Choroid plexus epithelial cell (primary cell): ENCODE data around the gene STARD3NL.
A peak's percentile ranks its signal among the peaks of the same experiment; 100 is the strongest.

ENCODE experiments used
- DNase-seq: peaks from one replicate; pipeline ENCODE4 v3.0.0-alpha.2; 2010; ENCODE audit warnings: low read depth
- H3K4me3 ChIP-seq: 2 replicates; pipeline ENCODE4 v1.5.1; 2011; ENCODE audit warnings: low read depth, mild to moderate bottlenecking, control low read depth, low read length, moderate library complexity
- TF ChIP-seq, protein P1 (sequence below): conservative IDR thresholded peaks from 2 replicates; pipeline ENCODE4 v1.5.1; 2011; ENCODE audit warnings: low read depth, mild to moderate bottlenecking, control low read depth, inconsistent platforms, low read length, moderate library complexity

STARD3NL gene, protein sequence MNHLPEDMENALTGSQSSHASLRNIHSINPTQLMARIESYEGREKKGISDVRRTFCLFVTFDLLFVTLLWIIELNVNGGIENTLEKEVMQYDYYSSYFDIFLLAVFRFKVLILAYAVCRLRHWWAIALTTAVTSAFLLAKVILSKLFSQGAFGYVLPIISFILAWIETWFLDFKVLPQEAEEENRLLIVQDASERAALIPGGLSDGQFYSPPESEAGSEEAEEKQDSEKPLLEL

DNA sequence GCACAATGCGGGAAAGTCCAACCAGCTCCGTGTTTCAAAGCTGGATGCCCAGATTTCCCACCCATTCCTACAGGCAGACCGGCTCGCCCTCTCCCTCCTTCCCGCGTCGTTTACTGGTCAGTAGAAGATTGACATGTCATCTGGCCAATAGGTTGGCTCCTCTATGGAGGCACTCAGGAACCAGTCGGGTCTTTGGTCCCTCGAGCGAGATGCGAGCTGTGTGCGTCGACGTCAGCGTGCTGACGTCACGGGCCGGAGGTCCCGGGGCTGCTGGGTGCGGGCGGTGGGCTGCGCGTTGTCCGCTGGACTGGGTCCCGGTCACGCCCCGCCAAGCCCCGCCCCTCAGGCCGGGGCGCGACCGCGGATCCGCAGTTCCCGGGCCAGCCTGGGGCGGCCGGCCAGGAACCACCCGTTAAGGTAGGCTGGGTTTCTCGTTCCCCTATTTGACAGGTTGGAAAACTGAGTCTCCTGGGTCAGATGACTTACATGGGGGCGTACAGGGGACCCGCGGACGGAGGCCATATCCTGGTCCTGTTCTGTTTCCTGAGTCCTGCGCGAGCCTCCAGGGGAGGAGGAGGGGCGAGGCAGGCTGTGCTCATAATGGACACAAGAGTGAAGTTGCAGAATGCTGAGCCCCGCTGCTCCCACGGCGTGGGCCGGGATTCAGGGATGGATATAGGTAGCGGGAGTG lies at the start of gene STARD3NL:
Gene STARD3NL, plus strand, starts transcription at position 242 of the 691 bp plus-strand sequence. CDS start 29,260 bp downstream, outside the sequence.
- DNase-seq: peak; percentile 100
- H3K4me3 ChIP-seq: peak within 1 kb of the TSS; percentile 73
- TF ChIP-seq, protein P1, sequence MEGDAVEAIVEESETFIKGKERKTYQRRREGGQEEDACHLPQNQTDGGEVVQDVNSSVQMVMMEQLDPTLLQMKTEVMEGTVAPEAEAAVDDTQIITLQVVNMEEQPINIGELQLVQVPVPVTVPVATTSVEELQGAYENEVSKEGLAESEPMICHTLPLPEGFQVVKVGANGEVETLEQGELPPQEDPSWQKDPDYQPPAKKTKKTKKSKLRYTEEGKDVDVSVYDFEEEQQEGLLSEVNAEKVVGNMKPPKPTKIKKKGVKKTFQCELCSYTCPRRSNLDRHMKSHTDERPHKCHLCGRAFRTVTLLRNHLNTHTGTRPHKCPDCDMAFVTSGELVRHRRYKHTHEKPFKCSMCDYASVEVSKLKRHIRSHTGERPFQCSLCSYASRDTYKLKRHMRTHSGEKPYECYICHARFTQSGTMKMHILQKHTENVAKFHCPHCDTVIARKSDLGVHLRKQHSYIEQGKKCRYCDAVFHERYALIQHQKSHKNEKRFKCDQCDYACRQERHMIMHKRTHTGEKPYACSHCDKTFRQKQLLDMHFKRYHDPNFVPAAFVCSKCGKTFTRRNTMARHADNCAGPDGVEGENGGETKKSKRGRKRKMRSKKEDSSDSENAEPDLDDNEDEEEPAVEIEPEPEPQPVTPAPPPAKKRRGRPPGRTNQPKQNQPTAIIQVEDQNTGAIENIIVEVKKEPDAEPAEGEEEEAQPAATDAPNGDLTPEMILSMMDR: peak; percentile 19

DNA sequence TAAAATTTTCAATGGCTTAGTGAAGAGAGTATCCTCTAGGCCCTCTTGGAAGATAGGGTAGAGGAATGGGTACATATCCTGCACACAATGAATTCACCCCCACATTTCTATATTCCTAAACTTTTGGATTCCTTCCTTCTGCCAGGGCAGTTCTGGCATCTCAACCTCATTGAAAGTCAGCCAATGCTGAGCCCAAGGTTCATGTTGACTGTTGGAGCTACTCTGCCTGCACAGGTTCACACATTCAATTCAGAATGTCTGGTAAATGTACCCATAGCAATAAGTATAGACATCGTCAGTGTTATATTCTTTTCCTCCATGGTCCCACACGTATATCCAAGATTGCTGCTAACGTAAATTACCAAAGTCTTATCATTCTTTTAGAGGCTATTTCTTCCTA lies 48.9 kb upstream of the STARD3NL start:
- H3K4me3 ChIP-seq: no peak overlapping the region
- TF ChIP-seq, protein P1: no peak

DNA sequence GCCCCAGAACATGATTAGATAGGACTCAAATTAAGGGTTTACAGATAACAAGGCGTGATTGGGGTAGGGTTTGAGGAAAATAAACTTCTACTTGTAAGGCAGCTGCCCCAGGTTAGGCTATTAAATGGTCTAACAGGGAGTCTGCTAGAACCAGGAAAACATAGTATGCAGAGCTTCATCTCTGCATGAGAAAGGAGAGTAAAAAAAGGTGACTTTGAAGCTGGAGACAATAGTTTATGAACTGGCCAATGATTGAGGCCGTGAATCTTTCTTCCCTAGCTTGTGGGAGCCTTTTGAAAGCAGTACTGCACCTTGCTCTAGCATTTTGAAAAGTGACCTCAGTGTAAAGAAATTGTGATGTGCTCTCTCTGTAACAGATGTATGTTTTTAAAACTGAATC lies 48.5 kb upstream of the STARD3NL start:
- TF ChIP-seq, protein P1: no peak
- no peak overlapping the region for H3K4me3 ChIP-seq
- no peak for DNase-seq

More for the DNA sequence above, 48.9 kb upstream of the STARD3NL start:
- DNase-seq: no peak

DNA sequence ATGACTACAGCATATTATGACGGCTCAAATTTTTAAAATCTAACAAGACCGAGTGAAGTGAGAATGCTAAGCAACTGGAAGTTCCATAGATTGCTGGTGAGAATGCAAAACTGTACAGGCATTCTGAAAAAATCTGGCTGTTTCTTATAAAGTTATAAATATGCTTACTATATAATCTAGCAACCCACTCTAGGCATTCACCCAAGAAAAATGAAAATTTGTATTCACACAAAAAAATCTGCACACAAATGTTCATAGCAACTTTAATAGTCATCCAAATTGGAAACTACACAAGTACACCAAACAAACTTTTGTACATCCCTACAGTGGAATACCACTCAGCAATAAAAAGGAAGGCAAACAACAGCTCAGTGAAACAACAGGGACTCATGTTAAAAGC lies 39.9 kb upstream of the STARD3NL start:
- no peak for DNase-seq
- no peak overlapping the region for H3K4me3 ChIP-seq
- TF ChIP-seq, protein P1: no peak

DNA sequence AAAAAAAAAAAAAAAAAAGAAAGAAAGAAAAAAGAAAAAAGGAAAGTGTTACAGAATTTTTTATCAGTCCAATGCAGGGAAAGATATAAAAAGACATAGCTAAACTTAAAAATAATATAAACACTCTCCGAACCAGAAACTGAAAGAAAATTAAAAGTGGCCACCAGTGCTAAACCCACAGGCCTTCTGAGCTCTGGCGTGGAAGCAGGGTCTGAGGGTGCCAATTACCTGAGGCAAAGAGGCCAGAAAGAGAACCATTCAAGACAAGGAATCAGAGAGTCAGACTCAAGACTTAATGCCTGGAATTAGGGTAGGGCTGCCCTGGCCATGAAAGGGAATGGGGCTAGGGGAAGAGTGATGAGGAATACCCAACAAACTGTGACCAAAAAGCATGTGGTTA lies 36.9 kb upstream of the STARD3NL start:
- no peak for DNase-seq
- TF ChIP-seq, protein P1: no peak
- H3K4me3 ChIP-seq: no peak overlapping the region

DNA sequence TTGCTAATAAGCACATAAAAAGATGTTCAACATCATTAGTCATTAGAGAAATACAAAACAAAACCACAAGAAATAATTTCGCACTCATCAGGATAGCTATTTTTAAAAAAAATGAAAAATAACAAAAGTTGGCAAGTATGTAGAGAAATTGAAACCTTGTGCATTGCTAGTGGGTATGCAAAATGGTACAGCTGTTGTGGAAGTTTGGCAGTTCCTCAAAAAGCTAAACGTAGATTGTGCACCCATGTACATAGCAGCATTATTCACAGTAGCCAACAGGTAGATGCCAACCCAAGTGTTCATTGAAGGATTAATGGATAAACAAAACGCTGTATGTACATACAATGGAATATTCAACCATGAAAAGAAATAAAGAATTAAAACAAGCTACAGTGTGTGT lies 35.3 kb upstream of the STARD3NL start:
- H3K4me3 ChIP-seq: no peak overlapping the region
- TF ChIP-seq, protein P1: no peak
- DNase-seq: no peak
